GM12878 (cell line): ENCODE results near the gene OR5A1. TPM values are rescaled to one million over a fixed set of nuclear protein-coding genes. Genes with fewer than 3 reads are reported as not detected.

Experiments used
- ATAC-seq: fragments of 200-7000 bp; cut with Tn5 transposase; 3 replicates; pipeline ENCODE4 v1.9.1; 2020; ENCODE audit warnings: mild to moderate bottlenecking, moderate library complexity
- BruUV-seq: library from RNA; stranded (reverse); fragments of 400-500 nt; replicated peaks from 2 replicates; lab custom pipeline; 2021; lab: Mats Ljungman, UMichigan
- CTCF ChIA-PET: fragments of 300-600 bp; sonication (Branson Sonifier 250); formaldehyde crosslinking; extraction: SDS; loops from one replicate; lab custom pipeline; 2021; ENCODE audit warnings: inconsistent platforms; lab: Yijun Ruan, JAX
- POLR2A ChIA-PET: fragments of 350-600 bp; formaldehyde crosslinking; extraction: SDS; loops from one replicate; lab custom pipeline; 2021; ENCODE audit warnings: inconsistent platforms; lab: Charles Lee
- RAD21 ChIA-PET: fragments of 300-600 bp; sonication (Branson Sonifier 250); formaldehyde crosslinking; loops from one replicate; lab custom pipeline; 2023; ENCODE audit warnings: antibody characterized with exemption; ENCODE audit not compliant: unreplicated experiment; lab: Charles Lee
- SMC1A ChIA-PET: fragments of 300-600 bp; sonication (Branson Sonifier 250); formaldehyde crosslinking; loops from one replicate; lab custom pipeline; 2023; ENCODE audit not compliant: unreplicated experiment, uncharacterized antibody; lab: Charles Lee
- DNase-seq: peaks from one replicate; pipeline ENCODE4 v3.0.0-alpha.2; 2011; ENCODE audit warnings: low read depth, low spot score
- FAIRE-seq: peaks from 3 replicates; lab custom pipeline; 2011; peaks lifted over from hg19 to GRCh38; lab: Jason Lieb, UNC
- H2AFZ ChIP-seq: 2 replicates; pipeline ENCODE4 v1.6.0; 2011; ENCODE audit warnings: low read depth, low read length, control low read depth; ENCODE audit not compliant: control insufficient read depth
- H3K27ac ChIP-seq: 2 replicates; pipeline ENCODE4 v1.5.1; 2011; ENCODE audit warnings: control low read depth; ENCODE audit not compliant: control insufficient read depth, insufficient read depth
- H3K27me3 ChIP-seq, 2 experiments: replicated peaks in 1 of 2; 2 replicates each; pipeline versions ENCODE4 v1.6.0 to v1.6.1; 2011; ENCODE audit warnings: low read length in 1 of 2; ENCODE audit not compliant: control insufficient read depth in 2 of 2, insufficient read depth in 2 of 2
- H3K36me3 ChIP-seq, 2 experiments: 2 replicates each; pipeline ENCODE4 v1.5.1; 2011; ENCODE audit warnings: low read length in 1 of 2; ENCODE audit not compliant: control insufficient read depth in 2 of 2, insufficient read depth in 2 of 2
- H3K4me1 ChIP-seq: 2 replicates; pipeline ENCODE4 v1.6.1; 2011; ENCODE audit warnings: mild to moderate bottlenecking, low read length, moderate library complexity, mixed read lengths; ENCODE audit not compliant: control insufficient read depth, insufficient read depth
- H3K4me2 ChIP-seq: 2 replicates; pipeline ENCODE4 v1.6.0; 2011; ENCODE audit warnings: control low read depth; ENCODE audit not compliant: control insufficient read depth, insufficient read depth
- H3K4me3 ChIP-seq: fragments of 200-600 bp; sonication (generic); 2 replicates; pipeline ENCODE4 v1.5.1; 2016
- H3K79me2 ChIP-seq: 2 replicates; pipeline ENCODE4 v1.6.0; 2011; ENCODE audit warnings: low read length; ENCODE audit not compliant: control insufficient read depth, insufficient read depth
- H3K9ac ChIP-seq: 2 replicates; pipeline ENCODE4 v1.8.0; 2011; ENCODE audit warnings: low read length, control low read depth, mixed read lengths; ENCODE audit not compliant: control insufficient read depth, insufficient read depth
- H3K9me3 ChIP-seq: replicated peaks from 3 replicates; pipeline ENCODE4 v1.5.1; 2011; ENCODE audit warnings: mild to moderate bottlenecking, low read length; ENCODE audit not compliant: control insufficient read depth, insufficient read depth
- H4K20me1 ChIP-seq: 2 replicates; pipeline ENCODE4 v1.6.0; 2011; ENCODE audit not compliant: control insufficient read depth, insufficient read depth
- CBX5 ChIP-seq: sonication (generic); IDR thresholded peaks from 2 replicates; pipeline ENCODE4 v1.6.1; 2016; ENCODE audit warnings: low read depth, moderate library complexity, mild to moderate bottlenecking, inconsistent platforms
- CEBPB ChIP-seq, 2 experiments: fragments of 150-350 bp in 1 of 2; IDR thresholded peaks; 2 replicates each; pipeline ENCODE4 v1.6.1; 2012 to 2014; ENCODE audit warnings: low read depth in 2 of 2, low read length in 2 of 2, borderline replicate concordance in 1 of 2, inconsistent platforms in 1 of 2
- CHD4 ChIP-seq: fragments of 200-600 bp; sonication (generic); IDR thresholded peaks from 2 replicates; pipeline ENCODE4 v1.6.1; 2016; ENCODE audit warnings: mild to moderate bottlenecking
- IRF5 ChIP-seq: fragments of 450-650 bp; IDR thresholded peaks from 2 replicates; pipeline ENCODE4 v1.6.1; 2017; ENCODE audit warnings: borderline replicate concordance
- MLLT1 ChIP-seq: fragments of 450-650 bp; IDR thresholded peaks from 2 replicates; pipeline ENCODE4 v1.6.1; 2016; ENCODE audit warnings: mild to moderate bottlenecking
- MTA2 ChIP-seq: fragments of 450-650 bp; IDR thresholded peaks from 2 replicates; pipeline ENCODE4 v1.6.1; 2016; ENCODE audit warnings: low read depth, mild to moderate bottlenecking, moderate library complexity
- SREBF1 ChIP-seq: IDR thresholded peaks from 2 replicates; pipeline ENCODE4 v1.6.1; 2012; ENCODE audit warnings: mild to moderate bottlenecking, low read length
- SRF ChIP-seq, 2 experiments: IDR thresholded peaks; 2 replicates each; pipeline ENCODE4 v1.6.1; 2011; ENCODE audit warnings: low read depth in 2 of 2, low read length in 2 of 2, mild to moderate bottlenecking in 1 of 2, moderate library complexity in 1 of 2
- WRNIP1 ChIP-seq: IDR thresholded peaks from 2 replicates; pipeline ENCODE4 v1.6.1; 2011; ENCODE audit warnings: low read depth, low read length, improper control_type of control experiment, borderline replicate concordance
- ZNF274 ChIP-seq: IDR thresholded peaks from one replicate; pipeline ENCODE4 v1.8.0; 2011; ENCODE audit not compliant: insufficient read length, insufficient read depth
- in situ Hi-C: fragments of 300-500 bp; cut with MboI; formaldehyde crosslinking; loops from 9 replicates; pipeline ENCODE4 v1.14.3; 2018; ENCODE audit warnings: mixed read lengths
- intact Hi-C: fragments of 100-400 bp; cut with micrococcal nuclease; formaldehyde crosslinking; loops from one replicate; pipeline ENCODE4 v1.14.2; 2022; ENCODE audit not compliant: unreplicated experiment
- polyA plus RNA-seq, 11 experiments: library from polyadenylated mRNA; depleted of rRNA in 4 of 11; unstranded in 6 of 11; stranded (reverse) in 5 of 11; fragments of >200 nt; fragmentation: Nextera tagmentation in 4 of 11; fragmentation: Illumina TruSeq in 1 of 11; extraction: Ambion mirVana in 4 of 11; extraction: Trizol in 1 of 11; gene quantifications; 1 replicate in 1 of 11; 2 replicates in 10 of 11; pipeline versions ENCODE4 v1.2.1 to v1.2.3, GENCODE V29; 2011 to 2016; ENCODE audit warnings: inconsistent platforms in 2 of 11, missing spikeins in 2 of 11, low read depth in 1 of 11
- total RNA-seq, 4 experiments: library from RNA; depleted of rRNA in 3 of 4; stranded (reverse); fragments of >200 nt in 3 of 4; fragmentation: Illumina TruSeq in 1 of 4; extraction: Trizol in 1 of 4; gene quantifications; 2 replicates each; pipeline versions ENCODE4 v1.2.1 to v1.2.3, GENCODE V29; 2013 to 2021
- TF ChIP-seq, protein P1 (sequence below): fragments of 450-650 bp; IDR thresholded peaks from 2 replicates; pipeline ENCODE4 v1.6.1; 2014; ENCODE audit warnings: mild to moderate bottlenecking

The OR5A1 gene
- total and polyA plus RNA-seq, 10 of the 15 experiments (the other 5 are each of a cell fraction or from before 2014, with no cell fraction given) = not detected

DNA sequence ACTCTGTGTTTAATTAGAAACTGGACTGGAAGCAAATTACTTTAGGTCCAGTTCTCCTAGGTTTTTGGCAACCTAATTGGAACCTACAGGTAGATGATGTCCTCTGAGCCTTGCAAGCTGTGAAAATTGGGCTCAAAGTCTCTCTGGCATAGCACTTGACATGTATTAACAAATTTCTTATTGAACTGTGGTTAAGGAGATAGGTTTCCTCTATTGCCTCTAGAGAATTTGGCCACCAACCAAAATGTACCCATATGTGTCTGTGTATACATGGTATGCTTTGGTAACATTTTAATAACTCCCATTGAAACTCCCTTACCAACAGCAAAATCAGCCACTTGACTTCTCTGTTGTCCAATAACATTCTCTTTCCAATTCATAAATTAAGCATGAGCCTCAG is 36.7 kb downstream of the OR5A1 start, which contains the start of gene OR4D10:
TSS of gene OR4D10 (plus strand) at position 301 of the 400 bp plus-strand sequence. CDS start 4,115 bp downstream, outside the sequence.
- ChIA-PET POLR2A (no interaction called here), CTCF (no interaction called here), RAD21 (no interaction called here)
- no peak within 1 kb of the TSS for H3K9ac ChIP-seq
- intact Hi-C loops = no loop called here
- no TSS peak for BruUV-seq
- no peaks in the 10 kb centered on the region for H3K9me3 ChIP-seq
- no peak for DNase-seq
- H3K79me2 ChIP-seq = no peaks in the 10 kb centered on the region
- no peak within 1 kb of the TSS for H2AFZ ChIP-seq
- no peaks in the 10 kb centered on the region for H3K27me3 ChIP-seq
- H3K4me3 ChIP-seq = no peak within 1 kb of the TSS
- no peak for FAIRE-seq
- no peak for ATAC-seq
- in situ Hi-C loops = no loop called here
- no peak within 1 kb of the TSS for H3K27ac ChIP-seq
- no peaks in the 10 kb centered on the region; the same call in 1 of the 2 replicates for H3K4me1 ChIP-seq
- TF ChIP-seq WRNIP1 = no peak
- no peak for TF ChIP-seq MLLT1
- TF ChIP-seq, protein P1, sequence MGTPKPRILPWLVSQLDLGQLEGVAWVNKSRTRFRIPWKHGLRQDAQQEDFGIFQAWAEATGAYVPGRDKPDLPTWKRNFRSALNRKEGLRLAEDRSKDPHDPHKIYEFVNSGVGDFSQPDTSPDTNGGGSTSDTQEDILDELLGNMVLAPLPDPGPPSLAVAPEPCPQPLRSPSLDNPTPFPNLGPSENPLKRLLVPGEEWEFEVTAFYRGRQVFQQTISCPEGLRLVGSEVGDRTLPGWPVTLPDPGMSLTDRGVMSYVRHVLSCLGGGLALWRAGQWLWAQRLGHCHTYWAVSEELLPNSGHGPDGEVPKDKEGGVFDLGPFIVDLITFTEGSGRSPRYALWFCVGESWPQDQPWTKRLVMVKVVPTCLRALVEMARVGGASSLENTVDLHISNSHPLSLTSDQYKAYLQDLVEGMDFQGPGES = no peak
- TF ChIP-seq CEBPB (IDR thresholded peaks at IDR 0.05; ENCODE audit: borderline replicate concordance in 1 of 2, low read depth in 2 of 2, low read length in 2 of 2) = no peak
- TF ChIP-seq SREBF1 = no peak
- no peak for TF ChIP-seq CBX5
- TF ChIP-seq MTA2 = no peak
- TF ChIP-seq SRF (IDR thresholded peaks at IDR 0.05; ENCODE audit: low read depth in 2 of 2, low read length in 2 of 2) = no peak
- no peak for TF ChIP-seq CHD4
- no peak for TF ChIP-seq ZNF274
- no peak for TF ChIP-seq IRF5
- TF ChIP-seq, all 136 proteins: peak for 0
- SMC1A ChIA-PET = no interaction called here
- Histone ChIP-seq H4K20me1 (no peaks in the 10 kb centered on the region), H3K4me2 (no peak within 1 kb of the TSS), H3K36me3 (no peaks in the 10 kb centered on the region)
